D341Med (cell line): ENCODE results near the gene DIS3L2.
"Not testable (repeated sequence)": the region's sequence is repeated elsewhere in the genome, so short reads cannot be mapped to it uniquely, and the experiment has no call there.

ENCODE experiments used
- DNase-seq: peaks from one replicate; pipeline ENCODE4 v3.0.0; 2012; ENCODE audit warnings: low spot score

The DIS3L2 gene

GRCh38 chr2:232350804-232351685, 389.5 kb downstream of the DIS3L2 start:
- no peak for DNase-seq

- DNase-seq = no peak
Measured at GRCh38 chr2:232351686-232352510, 390.4 kb downstream of the DIS3L2 start.

- DNase-seq = no peak
Measured at GRCh38 chr2:232352511-232353091, 391.1 kb downstream of the DIS3L2 start.

- no peak for DNase-seq
Measured at GRCh38 chr2:232353096-232353495, 391.6 kb downstream of the DIS3L2 start.

- no peak for DNase-seq
Measured at GRCh38 chr2:232353660-232354059, 392.1 kb downstream of the DIS3L2 start.

GRCh38 chr2:232354069-232354468, 392.6 kb downstream of the DIS3L2 start:
- no peak for DNase-seq

GRCh38 chr2:232361646-232362045, 400.1 kb downstream of the DIS3L2 start:
- DNase-seq = no peak

- DNase-seq = no peak
Measured at GRCh38 chr2:232362174-232362900, 400.8 kb downstream of the DIS3L2 start.

GRCh38 chr2:232363064-232363783, 401.7 kb downstream of the DIS3L2 start:
- DNase-seq = not testable (repeated sequence)

GRCh38 chr2:232363784-232364615, 402.5 kb downstream of the DIS3L2 start:
- no peak for DNase-seq

GRCh38 chr2:232364806-232365594, 403.5 kb downstream of the DIS3L2 start:
- not testable (repeated sequence) for DNase-seq

- DNase-seq = peak; percentile 62
Measured at GRCh38 chr2:232365621-232366321, 404.3 kb downstream of the DIS3L2 start.

- not testable (repeated sequence) for DNase-seq
Measured at GRCh38 chr2:232366461-232366860, 404.9 kb downstream of the DIS3L2 start.

- no peak for DNase-seq
Measured at GRCh38 chr2:232367016-232367415, 405.5 kb downstream of the DIS3L2 start.

- no peak for DNase-seq
Measured at GRCh38 chr2:232367591-232368233, 406.2 kb downstream of the DIS3L2 start.

GRCh38 chr2:232368311-232368731, 406.8 kb downstream of the DIS3L2 start:
- no peak for DNase-seq

- no peak for DNase-seq
Measured at GRCh38 chr2:232369126-232369951, 407.8 kb downstream of the DIS3L2 start.
